ENCODE results near the gene ADAT3.
"Not testable (repeated sequence)": the region's sequence is repeated elsewhere in the genome, so short reads cannot be mapped to it uniquely, and the experiment has no call there.

ADAT3 gene

GRCh38 chr19:1884291-1884718 is 20.9 kb upstream of the ADAT3 start:
- no peak for DNase-seq

DNA sequence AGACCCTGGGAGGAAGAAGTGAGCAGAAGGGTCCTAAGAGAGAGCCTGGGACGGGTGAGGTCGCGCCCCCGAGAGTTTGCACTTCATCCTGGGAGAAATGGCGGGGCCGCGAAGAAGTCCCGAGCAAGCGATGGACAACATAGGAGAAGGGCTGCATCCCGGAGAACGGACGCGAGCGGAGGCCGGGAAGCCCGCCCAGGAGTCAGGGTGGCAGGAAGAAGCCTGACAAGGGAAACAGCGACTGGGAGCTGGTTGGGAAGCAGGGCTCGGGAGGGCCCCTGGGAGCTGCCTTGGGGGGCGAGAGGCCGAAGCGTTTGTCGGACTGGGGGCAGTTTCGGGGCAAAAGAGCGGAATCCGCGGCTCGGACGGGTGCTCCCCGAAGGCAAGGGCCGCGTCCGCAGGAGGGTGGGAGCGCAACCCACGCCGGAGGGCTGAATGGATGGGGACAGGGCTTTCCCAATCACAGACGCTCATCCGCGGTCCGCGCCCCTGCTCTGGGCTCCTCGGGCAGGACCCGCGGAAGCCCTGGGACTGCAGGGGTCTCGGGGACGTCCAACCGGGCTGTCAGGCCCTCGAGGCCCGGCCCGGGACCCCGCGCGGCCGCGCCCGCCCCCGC is 20.4 kb upstream of the ADAT3 start:
- DNase-seq: no peak

DNA sequence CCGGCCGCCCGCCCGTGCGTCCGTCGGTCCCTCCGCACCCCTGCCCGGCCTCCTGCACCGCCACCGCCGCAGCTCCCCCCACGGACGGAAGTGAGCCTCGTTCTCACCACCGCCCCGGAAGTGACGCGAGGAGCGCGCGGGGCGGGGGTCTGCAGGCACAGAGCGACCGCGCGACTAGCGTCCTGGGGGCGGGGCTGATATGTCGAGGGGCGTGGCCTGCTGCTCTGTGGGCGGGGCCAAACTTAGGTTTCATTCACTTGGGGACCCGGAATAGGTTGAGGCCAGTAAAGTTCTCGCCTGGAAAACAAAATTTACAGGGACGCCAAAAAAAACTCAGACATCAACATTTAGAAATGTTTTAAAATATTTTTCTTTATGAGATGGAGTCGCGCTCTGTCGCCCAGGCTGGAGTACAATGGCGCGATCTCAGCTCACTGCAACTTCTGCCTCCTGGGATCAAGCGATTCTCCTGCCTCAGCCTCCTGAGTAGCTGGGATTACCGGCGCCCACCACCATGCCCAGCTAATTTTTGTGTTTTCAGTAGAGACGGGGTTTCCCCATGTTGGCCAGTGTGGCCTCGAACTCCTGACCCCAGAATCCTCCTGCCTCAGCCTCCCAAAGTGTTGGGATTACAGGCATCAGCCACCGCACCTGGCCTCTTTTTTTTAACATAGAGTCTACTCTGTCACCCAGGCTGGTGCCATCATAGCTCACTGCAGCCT is 19.6 kb upstream of the ADAT3 start, which contains the start of gene ABHD17A:
Gene ABHD17A, minus strand, starts transcription at position 99 of the 722 bp plus-strand sequence. CDS start 3,930 bp downstream, outside the sequence.
- peak; percentile 96 for DNase-seq

- not testable (repeated sequence) for DNase-seq
These were observed 18.8 kb upstream of the ADAT3 start for GRCh38 chr19:1886360-1886759.

DNA sequence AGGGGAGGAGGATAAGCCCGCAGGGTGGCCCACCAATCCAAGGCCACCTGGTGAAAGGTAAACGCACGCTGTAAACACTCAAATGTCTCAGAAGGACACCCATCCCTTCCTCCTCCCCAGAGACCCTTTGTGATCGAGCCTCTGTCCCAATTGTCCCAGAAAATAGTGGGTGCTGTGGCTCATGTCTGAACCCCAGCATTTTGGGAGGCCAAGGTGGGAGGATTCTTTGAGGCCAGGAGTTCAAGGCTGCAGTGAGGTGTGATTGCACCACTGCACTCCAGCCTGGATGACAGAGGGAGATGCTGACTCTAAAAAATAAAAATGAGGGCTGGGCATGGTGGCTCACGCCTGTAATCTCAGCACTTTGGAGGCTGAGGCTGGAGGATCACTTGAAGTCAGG is 16.8 kb upstream of the ADAT3 start:
- DNase-seq: no peak

GRCh38 chr19:1889907-1890306 is 15.3 kb upstream of the ADAT3 start:
- DNase-seq: no peak

DNA sequence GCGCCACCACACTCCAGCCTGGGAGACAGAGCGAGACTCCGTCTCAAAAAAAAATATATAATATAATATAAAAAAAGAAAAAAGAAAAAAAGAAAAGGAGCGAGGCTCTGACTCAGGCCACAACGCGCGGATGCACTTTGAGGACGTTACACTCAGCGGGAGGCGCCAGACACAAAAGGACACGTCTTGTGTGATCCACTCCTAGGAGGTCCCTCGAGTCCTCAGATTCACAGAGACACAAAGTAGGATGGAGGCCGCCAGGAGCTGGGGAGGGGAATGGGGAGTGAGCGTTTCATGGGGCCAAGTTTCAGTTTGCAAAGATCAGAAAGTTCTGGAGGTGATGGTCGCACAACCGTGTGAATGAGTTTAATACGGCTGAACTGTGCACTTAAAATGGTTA is 11.4 kb upstream of the ADAT3 start:
- DNase-seq: no peak

GRCh38 chr19:1896508-1896907 is 8.7 kb upstream of the ADAT3 start:
- DNase-seq: no peak

GRCh38 chr19:1901940-1902404 is 3.2 kb upstream of the ADAT3 start:
- no peak for DNase-seq

DNA sequence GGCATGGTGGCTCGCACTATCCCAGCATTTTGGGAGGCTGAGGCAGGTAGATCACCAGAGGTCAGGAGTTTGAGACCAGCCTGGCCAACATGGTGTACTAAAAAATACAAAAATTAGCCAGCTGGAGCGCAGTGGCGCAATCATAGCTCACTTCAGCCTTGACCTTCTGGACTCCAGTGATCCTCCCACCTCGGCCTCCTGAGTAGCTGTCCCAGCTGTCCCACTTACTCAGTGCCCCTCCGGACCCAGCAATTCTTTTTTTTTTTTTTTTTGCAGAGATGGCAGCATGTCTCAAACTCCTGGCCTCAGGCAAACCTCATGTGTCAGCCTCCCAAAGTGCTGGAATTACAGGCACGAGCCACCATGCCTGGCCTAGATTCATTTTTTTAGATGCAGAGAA is 2.3 kb upstream of the ADAT3 start:
- no peak for DNase-seq

DNA sequence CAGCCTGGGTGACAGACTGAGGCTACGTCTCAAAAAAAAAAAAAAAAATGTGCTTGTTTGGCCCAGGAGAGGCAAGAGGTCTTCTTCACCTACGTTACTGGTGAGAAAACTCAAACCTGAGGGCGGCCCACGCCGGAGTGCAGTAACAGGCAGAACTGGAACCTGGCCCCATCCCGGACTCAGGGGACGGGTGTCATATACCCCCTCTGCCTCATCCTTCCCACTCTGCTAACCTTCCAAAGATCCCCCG is 414 bp upstream of the ADAT3 start:
- no peak for DNase-seq

DNA sequence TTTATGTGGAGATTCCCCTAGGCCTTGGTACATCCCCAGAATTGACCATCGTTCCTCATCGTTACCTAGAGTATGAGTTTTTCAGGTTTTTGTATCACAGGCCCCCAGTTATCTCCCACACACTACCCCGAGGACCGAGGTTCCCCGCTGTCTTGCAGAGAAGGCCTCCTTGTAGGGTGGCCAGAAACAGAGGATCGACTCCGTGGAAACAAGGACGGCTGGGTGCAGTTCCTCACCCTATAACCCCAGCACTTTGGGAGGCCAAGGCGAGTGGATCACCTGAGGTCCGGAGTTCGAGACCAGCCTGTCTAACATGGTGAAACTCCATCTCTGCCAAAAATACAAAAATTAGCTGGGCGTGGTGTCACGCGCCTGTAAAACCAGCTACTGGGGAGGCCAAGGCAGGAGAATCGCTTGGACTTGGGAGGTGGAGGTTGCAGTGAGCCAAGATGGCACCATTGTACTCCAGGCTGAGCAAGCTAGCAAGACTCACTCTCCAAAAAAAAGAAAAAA is 720 bp downstream of the ADAT3 start:
- no peak for DNase-seq

GRCh38 chr19:1906985-1907562 is 1.9 kb downstream of the ADAT3 start:
- DNase-seq: no peak

DNA sequence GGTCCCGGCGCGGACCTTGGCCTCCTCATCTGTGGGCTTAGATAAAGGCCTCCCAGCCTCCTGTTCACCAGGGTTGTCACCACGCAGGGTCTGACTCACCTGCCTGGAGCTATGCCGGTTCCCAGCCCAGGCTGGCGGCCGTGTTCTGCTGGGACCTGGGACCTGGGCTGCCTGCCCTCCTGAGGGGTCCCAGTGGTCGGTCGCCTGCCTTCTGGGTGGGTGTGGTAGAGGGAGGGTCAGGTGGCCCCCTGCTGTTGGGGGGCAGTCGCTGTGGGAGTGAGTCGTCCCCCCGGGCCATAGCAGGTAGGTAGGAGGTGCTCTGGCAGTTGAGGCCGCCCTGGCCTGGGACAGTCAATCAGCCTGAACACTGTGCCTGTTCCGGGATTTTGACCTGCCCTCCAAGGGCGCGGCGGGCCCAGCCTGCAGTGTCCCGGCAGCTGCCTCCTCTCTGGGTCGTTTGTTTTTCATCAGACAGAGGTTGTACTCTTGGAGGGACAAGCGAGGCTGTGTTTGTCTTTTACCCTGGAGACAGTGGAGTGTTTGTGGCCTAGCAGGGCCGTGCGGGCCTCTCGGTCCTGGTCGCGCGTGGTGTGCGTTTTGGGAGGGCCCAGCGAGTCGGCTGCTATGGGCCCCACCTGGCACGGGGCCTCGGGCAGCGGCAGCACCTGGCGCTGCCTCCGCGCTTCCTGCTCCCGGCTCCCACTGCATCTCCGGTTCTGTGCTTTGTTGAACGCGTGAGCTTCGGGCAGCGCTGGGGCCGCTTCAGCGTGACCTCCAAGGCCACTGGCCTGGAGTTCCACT is 2.6 kb downstream of the ADAT3 start:
- no peak for DNase-seq

- DNase-seq: no peak
These were observed 3.1 kb downstream of the ADAT3 start for GRCh38 chr19:1908364-1908678.

DNA sequence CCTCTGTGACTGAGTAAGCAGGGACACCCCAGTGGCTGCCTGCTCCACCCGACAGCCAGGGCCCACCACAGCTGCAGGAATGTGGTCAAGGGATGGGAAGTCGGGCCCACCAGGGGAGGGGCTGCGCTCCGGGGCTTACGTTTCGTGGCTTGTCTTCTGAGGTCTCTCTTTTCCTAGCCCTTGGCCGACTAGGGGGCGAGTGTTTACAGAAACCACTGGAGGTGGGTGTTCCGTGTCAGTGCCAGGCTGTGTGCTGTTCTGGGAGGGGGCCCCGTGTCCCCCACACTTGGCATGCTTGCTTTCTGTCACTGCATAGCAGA is 4.5 kb downstream of the ADAT3 start:
- DNase-seq: no peak

DNA sequence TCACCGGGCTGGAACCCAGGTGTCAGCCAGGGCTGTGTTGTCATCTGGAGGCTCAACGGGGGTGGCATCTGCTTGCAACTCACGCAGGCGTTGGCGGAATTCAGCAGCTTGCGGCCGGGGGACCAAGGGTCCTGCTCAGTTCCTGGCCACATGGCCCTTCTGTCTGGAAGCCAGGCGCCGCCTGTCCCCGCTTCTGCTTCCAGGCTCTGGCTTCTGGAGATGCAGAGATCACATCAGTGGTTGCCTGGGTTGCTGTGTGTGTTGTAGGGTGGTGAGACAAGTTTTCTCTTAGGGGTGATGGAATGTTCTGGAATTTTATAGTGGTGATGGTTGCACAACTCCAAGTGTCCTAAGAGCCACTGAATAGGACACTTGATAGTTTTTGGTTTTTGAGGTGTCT is 5.0 kb downstream of the ADAT3 start:
- DNase-seq: no peak

- no peak for DNase-seq
These were observed 5.9 kb downstream of the ADAT3 start for GRCh38 chr19:1911098-1911497.

- DNase-seq: no peak
These were observed 6.8 kb downstream of the ADAT3 start for GRCh38 chr19:1911995-1912394.

GRCh38 chr19:1912760-1913505 is 7.7 kb downstream of the ADAT3 start:
- DNase-seq: no peak

DNA sequence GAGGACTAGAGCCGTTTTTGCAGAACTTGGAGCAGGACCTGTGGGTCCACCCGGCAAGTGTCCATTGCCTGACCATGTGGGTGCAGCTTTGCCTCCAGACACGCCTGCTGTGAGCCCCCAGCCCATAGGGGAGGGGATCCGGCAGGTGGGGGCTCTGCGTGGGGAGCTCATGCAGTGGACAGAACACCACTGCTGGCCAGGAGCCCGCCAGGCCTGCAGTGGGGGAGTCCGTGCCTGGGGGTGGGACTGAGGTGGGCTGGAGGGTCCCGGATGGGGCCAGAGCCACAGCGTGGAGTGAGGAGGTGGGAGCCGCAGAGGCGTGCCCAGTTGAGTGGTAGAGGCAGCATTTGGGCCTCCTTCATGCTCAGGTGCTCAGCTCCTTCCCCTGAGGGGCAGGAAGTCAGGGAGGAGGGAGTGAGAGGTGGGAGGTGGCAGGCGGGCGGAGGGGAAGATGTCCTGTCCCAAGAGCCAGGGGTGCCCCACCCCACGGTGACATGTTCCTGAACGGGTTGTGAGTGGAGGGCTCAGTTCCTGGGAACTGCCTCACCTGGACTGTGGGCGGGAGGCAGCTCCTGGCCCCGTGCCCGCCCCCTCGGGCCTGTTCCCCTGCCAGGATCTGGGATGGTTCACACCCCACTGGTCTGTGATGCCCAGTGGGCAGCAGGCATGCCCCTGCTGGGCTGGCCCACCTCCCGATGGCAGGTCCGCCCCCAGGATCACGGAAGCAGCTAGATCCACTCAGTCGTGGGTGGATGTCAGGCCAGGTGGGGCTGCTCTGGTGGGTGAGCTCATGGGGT is 8.8 kb downstream of the ADAT3 start:
- DNase-seq: no peak

DNA sequence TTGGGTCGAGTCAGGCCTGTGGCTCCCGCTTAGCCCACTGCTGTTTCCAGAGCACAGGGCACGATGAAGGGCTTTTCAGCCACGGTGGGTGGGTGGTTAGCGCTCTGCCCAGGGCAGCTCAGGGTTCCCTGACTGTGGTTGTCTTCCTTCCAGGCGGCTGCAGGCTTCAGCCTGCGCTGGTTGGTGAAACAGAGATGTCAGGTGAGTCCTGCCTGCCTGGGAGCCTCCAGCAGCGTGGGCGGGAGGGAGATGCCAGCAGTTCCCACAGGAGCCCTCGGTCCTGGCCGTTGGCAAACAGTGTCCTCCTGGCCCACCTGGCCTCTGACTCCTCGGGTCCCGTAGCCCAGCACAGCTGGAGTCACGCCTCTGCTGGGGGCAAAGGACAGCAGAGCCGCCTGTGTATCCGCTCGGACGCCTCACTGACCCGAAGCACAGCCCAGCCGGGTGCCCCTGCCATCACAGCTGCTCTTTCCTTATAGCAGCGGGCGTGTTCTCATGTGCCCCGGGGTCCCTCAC is 9.7 kb downstream of the ADAT3 start:
- no peak for DNase-seq
